Gastrocnemius medialis (tissue), 4 donors: ENCODE data around the gene ZDHHC22. TPM values are rescaled to one million over a fixed set of nuclear protein-coding genes. Genes with fewer than 3 reads are reported as not detected.

Experiments
- ATAC-seq, 2 donors: fragments of 150-250 bp; one replicate each; pipeline ENCODE4 v1.9.1; 2016
- DNase-seq, 2 donors: peaks; one replicate each; pipeline ENCODE4 v3.0.0-alpha.2; 2019
- H3K27ac ChIP-seq, 4 donors: fragments of 200-600 bp; sonication (generic); 1 replicate in 1 of 4; 2 replicates in 3 of 4; pipeline ENCODE4 v1.5.1; 2016 to 2018; ENCODE audit warnings: mild to moderate bottlenecking in 2 of 4, moderate library complexity in 1 of 4
- H3K27me3 ChIP-seq, 3 donors: fragments of 200-600 bp; sonication (generic) in 2 of 3; 1 replicate in 1 of 3; 2 replicates in 2 of 3; pipeline versions ENCODE4 v1.5.1 to v1.6.0; 2016 to 2019; ENCODE audit warnings: mild to moderate bottlenecking in 1 of 3, moderate library complexity in 1 of 3
- H3K36me3 ChIP-seq, 2 donors: fragments of 200-600 bp; sonication (generic) in 1 of 2; one replicate each; pipeline ENCODE4 v1.5.1; 2017 to 2018
- H3K4me1 ChIP-seq, 2 donors: fragments of 200-600 bp; sonication (generic) in 1 of 2; one replicate each; pipeline ENCODE4 v1.5.1; 2016 to 2017; ENCODE audit warnings: mild to moderate bottlenecking in 2 of 2
- H3K4me3 ChIP-seq, 4 donors: fragments of 200-600 bp; sonication (generic) in 3 of 4; 1 replicate in 1 of 4; 2 replicates in 3 of 4; pipeline ENCODE4 v1.5.1; 2016 to 2019; ENCODE audit warnings: mild to moderate bottlenecking in 2 of 4
- H3K9me3 ChIP-seq, 3 donors: fragments of 200-600 bp; sonication (generic) in 2 of 3; 1 replicate in 1 of 3; 2 replicates in 2 of 3; pipeline ENCODE4 v1.5.1; 2016 to 2019
- POLR2A ChIP-seq, 2 donors: fragments of 450-650 bp; IDR thresholded peaks; one replicate each; pipeline ENCODE4 v1.6.1; 2017; ENCODE audit warnings: antibody characterized with exemption in 2 of 2, mild to moderate bottlenecking in 2 of 2, moderate library complexity in 2 of 2
- in situ Hi-C, 4 donors: fragments of 200-750 bp; cut with MboI; loops; one replicate each; pipeline versions ENCODE4 v1.15.0 to v1.8.0; 2017; ENCODE audit warnings: low sequenced_read_pairs in 4 of 4
- intact Hi-C: fragments of 100-400 bp; cut with DNase I; formaldehyde crosslinking; loops from one replicate; pipeline ENCODE4 v1.15.1; 2023; ENCODE audit warnings: low total_unique reads
- total RNA-seq, 4 donors: library from RNA; depleted of rRNA; stranded (reverse); fragments of >200 nt; gene quantifications; one replicate each; pipeline versions ENCODE4 v1.1.0 to v1.2.3, GENCODE V29; 2016
- TF ChIP-seq, protein P1 (sequence below), 5 experiments: fragments of 450-650 bp in 3 of 5; fragments of 200-600 bp in 2 of 5; sonication (generic) in 2 of 5; IDR thresholded peaks in 4 of 5; conservative IDR thresholded peaks in 1 of 5; 1 replicate in 4 of 5; 2 replicates in 1 of 5; pipeline ENCODE4 v1.5.1; 2016 to 2019; ENCODE audit warnings: antibody characterized with exemption in 5 of 5, mild to moderate bottlenecking in 3 of 5, moderate library complexity in 3 of 5

ZDHHC22 gene, protein sequence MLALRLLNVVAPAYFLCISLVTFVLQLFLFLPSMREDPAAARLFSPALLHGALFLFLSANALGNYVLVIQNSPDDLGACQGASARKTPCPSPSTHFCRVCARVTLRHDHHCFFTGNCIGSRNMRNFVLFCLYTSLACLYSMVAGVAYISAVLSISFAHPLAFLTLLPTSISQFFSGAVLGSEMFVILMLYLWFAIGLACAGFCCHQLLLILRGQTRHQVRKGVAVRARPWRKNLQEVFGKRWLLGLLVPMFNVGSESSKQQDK
- total RNA-seq = not detected

DNA sequence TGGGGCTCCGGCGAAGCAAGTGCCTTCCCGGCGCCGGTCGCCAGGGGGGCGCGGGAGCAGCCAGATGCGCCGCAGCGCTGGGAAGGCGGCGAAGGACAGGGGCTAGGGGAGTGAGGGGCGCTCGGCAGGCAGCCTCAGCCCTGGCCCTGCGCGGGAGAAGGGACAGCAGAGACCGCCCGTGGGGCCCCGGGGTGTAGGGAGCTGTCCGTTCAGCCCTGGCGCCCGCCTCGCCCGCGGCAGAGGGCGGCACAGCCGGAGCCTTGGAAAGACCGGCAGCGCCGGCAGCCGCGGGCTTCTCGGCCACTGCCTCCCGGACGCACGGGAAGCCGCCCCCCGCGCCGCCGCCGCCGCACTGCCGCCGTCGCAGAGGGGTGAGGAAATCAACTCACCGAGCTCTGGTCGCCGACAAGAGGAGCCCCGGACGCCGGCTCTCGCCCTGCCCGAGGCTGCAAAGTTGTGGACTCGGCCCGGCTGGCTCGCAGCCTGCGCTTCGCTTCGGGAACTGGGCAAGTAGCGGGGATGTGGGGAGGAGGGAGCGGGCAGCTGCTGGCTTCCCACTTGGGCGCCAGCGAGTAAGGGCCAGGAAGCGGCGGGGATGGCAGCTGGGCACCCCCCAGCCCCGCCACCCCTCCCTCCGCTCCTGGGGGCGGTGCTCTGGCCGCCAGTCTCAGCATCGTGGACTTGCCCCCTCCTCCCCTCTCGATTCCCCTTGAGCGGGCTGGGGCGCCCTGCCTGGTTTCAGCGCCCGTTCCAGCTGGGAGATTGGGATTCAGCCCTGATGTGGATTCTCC lies at the start of gene ZDHHC22:
Gene ZDHHC22 (minus strand): TSS at position 578 of the 791 bp plus-strand sequence. CDS start 2,053 bp downstream, outside the sequence.
- Histone ChIP-seq H3K4me1 (peaks cover 10 to 23% of the 10 kb centered on the region in 2 donors), H3K4me3 (peak within 1 kb of the TSS; percentile 42 to 54 (median 50)), H3K27me3 (peaks cover 59 to 62% (median 60%) of the 10 kb centered on the region in 3 donors), H3K36me3 (no peaks in the 10 kb centered on the region), H3K27ac (no peak within 1 kb of the TSS), H3K9me3 (no peaks in the 10 kb centered on the region)
- in situ Hi-C loops (no loop called here), intact Hi-C loops (no loop called here)
- DNase-seq (no peak), ATAC-seq (peak; percentile 41 to 55)
- TF ChIP-seq, protein P1, sequence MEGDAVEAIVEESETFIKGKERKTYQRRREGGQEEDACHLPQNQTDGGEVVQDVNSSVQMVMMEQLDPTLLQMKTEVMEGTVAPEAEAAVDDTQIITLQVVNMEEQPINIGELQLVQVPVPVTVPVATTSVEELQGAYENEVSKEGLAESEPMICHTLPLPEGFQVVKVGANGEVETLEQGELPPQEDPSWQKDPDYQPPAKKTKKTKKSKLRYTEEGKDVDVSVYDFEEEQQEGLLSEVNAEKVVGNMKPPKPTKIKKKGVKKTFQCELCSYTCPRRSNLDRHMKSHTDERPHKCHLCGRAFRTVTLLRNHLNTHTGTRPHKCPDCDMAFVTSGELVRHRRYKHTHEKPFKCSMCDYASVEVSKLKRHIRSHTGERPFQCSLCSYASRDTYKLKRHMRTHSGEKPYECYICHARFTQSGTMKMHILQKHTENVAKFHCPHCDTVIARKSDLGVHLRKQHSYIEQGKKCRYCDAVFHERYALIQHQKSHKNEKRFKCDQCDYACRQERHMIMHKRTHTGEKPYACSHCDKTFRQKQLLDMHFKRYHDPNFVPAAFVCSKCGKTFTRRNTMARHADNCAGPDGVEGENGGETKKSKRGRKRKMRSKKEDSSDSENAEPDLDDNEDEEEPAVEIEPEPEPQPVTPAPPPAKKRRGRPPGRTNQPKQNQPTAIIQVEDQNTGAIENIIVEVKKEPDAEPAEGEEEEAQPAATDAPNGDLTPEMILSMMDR (IDR thresholded peaks at IDR 0.05 in 4 of 5, conservative IDR thresholded peaks at IDR 0.05 in 1 of 5) = peak in 2 of 5 experiments; percentile 31 to 37
- TF ChIP-seq POLR2A (IDR thresholded peaks at IDR 0.05) = no peak

DNA sequence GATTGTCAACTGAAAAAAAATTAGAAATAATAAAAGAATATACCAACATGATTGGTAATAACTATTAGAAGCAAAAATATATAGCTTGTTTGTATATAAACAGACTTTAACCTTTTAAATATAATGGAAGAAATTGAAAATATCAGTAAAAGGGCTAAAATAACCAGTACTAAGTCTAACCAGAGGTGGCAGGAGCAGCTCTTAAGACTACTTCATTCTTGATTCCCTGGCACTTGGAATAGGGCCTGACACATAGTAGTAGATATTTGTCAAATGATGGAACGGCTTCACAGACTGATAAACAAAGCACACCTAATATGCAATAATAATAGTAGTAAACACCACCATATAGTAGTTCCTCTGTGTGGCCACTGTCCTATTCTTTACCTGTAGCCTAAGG lies 49.4 kb upstream of the ZDHHC22 start:
- Histone ChIP-seq H3K4me1 (no peaks in the 10 kb centered on the region), H3K27me3 (no peaks in the 10 kb centered on the region), H3K36me3 (no peaks in the 10 kb centered on the region), H3K9me3 (no peaks in the 10 kb centered on the region), H3K4me3 (no peak overlapping the region), H3K27ac (no peak overlapping the region)
- DNase-seq (no peak), ATAC-seq (no peak)
- TF ChIP-seq POLR2A (IDR thresholded peaks at IDR 0.05) = no peak
- TF ChIP-seq, protein P1 (IDR thresholded peaks at IDR 0.05 in 4 of 5, conservative IDR thresholded peaks at IDR 0.05 in 1 of 5) = no peak
- in situ Hi-C loops (no loop called here), intact Hi-C loops (no loop called here)

DNA sequence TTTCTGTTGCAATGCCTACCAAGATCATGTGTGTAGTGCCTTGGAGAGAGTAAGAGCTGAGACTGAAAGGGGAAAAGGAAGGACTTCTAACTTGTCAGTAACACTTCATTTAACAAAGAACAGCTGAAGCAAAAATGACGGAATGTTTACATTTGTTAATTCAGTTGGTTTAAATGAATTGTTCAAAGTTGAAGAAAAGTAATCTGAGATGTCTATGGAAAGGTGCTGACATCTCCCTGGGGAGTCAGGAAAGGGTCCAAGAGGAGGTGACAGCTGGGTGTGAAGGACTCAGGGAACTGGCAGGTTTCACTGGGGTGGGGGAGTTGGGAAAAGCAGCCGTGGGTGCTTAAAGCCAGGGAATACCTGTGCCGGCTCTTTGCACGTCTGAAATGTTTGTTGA lies 47.9 kb upstream of the ZDHHC22 start:
- Histone ChIP-seq H3K27me3 (no peaks in the 10 kb centered on the region), H3K4me3 (no peak overlapping the region), H3K36me3 (no peaks in the 10 kb centered on the region), H3K9me3 (no peaks in the 10 kb centered on the region), H3K27ac (no peak overlapping the region), H3K4me1 (no peaks in the 10 kb centered on the region)
- in situ Hi-C loops (no loop called here), intact Hi-C loops (no loop called here)
- TF ChIP-seq, protein P1 (IDR thresholded peaks at IDR 0.05 in 4 of 5, conservative IDR thresholded peaks at IDR 0.05 in 1 of 5) = no peak
- TF ChIP-seq POLR2A (IDR thresholded peaks at IDR 0.05) = no peak
- ATAC-seq = no peak
- DNase-seq = no peak

GRCh38 chr14:77187649-77188012 lies 46.0 kb upstream of the ZDHHC22 start:
- Histone ChIP-seq H3K4me1 (no peaks in the 10 kb centered on the region), H3K27ac (no peak overlapping the region), H3K27me3 (peaks cover 3 to 8% (median 7%) of the 10 kb centered on the region in 3 donors), H3K9me3 (no peaks in the 10 kb centered on the region), H3K4me3 (no peak overlapping the region), H3K36me3 (no peaks in the 10 kb centered on the region)
- TF ChIP-seq, protein P1 (IDR thresholded peaks at IDR 0.05 in 4 of 5, conservative IDR thresholded peaks at IDR 0.05 in 1 of 5) = no peak
- no peak for TF ChIP-seq POLR2A (IDR thresholded peaks at IDR 0.05)
- in situ Hi-C loops = no loop called here
- ATAC-seq (no peak), DNase-seq (no peak)
- intact Hi-C loops = no loop called here
